ENCODE data around the gene RND2.
"Not testable (repeated sequence)": the region's sequence is repeated elsewhere in the genome, so short reads cannot be mapped to it uniquely, and the experiment has no call there.

The RND2 gene

DNA sequence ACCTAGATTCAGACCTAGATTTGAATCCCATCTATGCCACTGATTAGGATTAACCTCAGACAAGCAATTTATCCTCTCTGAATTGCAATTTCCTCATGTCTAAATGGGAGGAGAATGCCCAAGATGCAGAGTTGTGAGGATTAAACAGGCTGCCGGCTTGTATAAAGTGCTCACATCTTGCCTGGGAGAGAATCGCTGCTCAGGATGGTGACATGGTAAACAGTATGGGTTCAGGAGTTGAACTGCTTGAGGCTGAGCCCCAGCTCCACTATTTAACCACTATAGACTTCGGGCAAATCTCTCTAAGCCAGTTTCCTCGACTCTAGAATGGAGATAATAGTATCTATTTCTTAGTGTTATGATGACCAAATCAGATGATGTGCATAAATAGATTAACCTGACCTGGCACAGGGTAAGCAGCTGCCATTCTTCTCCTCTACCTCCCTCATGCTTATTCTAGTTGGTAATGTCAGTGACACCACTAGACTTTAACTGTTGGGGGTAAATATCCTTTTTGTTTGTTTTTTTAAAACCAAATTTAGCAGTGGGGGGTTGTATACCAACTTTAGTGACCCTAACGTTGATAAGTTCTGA, 27.5 kb upstream of the RND2 start:
- TF ChIP-seq, protein P1, sequence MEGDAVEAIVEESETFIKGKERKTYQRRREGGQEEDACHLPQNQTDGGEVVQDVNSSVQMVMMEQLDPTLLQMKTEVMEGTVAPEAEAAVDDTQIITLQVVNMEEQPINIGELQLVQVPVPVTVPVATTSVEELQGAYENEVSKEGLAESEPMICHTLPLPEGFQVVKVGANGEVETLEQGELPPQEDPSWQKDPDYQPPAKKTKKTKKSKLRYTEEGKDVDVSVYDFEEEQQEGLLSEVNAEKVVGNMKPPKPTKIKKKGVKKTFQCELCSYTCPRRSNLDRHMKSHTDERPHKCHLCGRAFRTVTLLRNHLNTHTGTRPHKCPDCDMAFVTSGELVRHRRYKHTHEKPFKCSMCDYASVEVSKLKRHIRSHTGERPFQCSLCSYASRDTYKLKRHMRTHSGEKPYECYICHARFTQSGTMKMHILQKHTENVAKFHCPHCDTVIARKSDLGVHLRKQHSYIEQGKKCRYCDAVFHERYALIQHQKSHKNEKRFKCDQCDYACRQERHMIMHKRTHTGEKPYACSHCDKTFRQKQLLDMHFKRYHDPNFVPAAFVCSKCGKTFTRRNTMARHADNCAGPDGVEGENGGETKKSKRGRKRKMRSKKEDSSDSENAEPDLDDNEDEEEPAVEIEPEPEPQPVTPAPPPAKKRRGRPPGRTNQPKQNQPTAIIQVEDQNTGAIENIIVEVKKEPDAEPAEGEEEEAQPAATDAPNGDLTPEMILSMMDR (IDR thresholded peaks at IDR 0.05; ENCODE audit: control insufficient read depth, insufficient read depth, low read depth, low read length, missing control alignments), result no peak
- H3K4me3 ChIP-seq (ENCODE audit: control insufficient read depth, low read depth, low read length), result peak overlapping the region; percentile 22
- DNase-seq (ENCODE audit: low read depth), result no peak

DNA sequence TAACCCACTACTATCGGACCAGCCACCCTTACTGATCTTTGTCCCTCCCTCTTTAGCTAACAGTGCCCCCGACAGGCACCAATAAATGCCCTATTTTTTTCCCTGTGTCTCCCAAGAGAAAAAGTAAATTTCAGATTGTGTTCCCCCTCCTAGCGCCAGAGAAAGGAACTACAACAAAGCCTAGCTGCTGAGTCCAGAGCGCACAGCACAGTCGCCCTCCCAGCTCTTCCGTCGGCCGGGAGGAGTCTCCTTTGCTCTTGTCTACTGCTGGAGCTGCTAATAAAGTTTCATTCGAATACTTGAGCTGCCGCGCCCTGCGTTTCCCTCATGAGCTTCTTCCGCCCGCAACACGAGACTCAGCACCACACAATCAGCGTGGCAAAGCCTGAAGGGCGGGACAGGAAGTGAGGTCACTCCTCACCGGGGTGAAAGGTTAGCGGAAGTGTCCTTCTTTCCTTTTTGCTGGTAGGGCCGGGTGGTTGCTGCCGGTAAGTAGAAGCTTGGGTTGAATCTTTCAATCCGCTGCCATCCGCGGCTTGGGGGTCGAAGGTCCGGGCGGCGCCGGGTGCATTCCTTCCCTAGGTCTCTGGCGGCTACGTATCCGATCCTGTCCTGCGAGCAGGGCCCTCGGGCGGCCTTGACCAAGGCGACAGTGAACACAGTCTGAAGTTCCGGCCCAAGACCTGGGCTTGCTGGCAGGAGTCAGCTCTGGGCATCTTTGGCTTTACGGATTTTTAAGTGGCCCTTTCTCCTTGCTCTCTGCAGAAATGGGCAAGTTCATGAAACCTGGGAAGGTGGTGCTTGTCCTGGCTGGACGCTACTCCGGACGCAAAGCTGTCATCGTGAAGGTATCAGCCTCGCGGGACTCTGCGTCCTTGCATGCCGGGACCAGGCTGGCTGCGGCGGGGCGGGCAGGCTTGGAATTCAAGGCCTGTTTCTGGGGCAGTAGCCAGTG, 26.8 kb upstream of the RND2 start, which contains the start of gene RPL27:
RPL27 (plus strand) TSS at position 436 of the 955 bp plus-strand sequence; CDS start at position 768, 332 bp downstream.
- peak within 1 kb of the TSS; percentile 76 for H3K4me3 ChIP-seq (ENCODE audit: control insufficient read depth, low read depth, low read length)
- DNase-seq (ENCODE audit: low read depth), result peak; percentile 100
- TF ChIP-seq, protein P1 (IDR thresholded peaks at IDR 0.05; ENCODE audit: control insufficient read depth, insufficient read depth, low read depth, low read length, missing control alignments), result peak; percentile 79

DNA sequence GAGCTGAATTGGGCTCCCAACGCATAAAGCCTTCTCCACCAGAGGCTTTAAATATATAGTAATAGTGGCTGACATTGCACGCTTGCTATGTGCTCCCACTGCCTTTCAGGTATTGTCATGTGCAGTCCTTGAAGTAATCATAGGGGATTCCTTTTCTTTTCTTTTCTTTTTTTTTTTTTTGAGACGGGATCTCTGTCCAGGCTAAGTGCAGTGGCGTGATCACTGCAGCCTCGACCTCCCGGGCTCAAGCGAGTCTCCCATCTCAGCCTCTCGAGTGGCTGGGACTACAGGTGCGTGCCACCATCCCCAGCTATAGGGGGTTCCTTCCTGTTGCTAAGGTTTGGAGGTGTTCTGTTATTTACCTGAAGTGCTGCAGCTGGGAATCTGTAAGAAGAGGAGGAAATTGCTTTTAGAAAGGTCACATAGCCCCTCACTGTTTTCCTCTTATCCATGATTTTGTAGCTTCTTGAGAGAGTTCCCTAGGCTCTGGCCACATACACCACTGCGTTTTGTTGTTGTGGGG, 26.0 kb upstream of the RND2 start:
- TF ChIP-seq, protein P1 (IDR thresholded peaks at IDR 0.05; ENCODE audit: control insufficient read depth, insufficient read depth, low read depth, low read length, missing control alignments), result no peak
- no peak for DNase-seq (ENCODE audit: low read depth)
- peak overlapping the region; percentile 76 for H3K4me3 ChIP-seq (ENCODE audit: control insufficient read depth, low read depth, low read length)

DNA sequence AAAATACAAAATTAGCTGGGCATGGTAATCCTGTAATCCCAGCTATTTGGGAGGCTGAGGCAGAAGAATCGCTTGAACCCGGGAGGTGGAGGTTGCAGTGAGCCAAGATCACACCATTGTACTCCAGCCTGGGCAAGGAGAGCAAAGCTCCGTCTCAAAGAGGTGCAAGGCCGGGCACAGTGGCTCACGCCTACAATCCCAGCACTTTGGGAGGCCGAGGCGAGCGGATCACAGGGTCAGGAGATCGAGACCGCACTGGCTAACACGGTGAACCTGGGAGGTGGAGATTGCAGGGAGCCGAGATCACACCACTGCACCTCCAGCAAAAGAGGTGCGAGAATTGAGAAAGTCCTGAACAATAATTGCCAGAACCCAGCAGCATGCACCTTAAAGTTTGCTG, 24.1 kb upstream of the RND2 start:
- not testable (repeated sequence) for DNase-seq (ENCODE audit: low read depth); H3K4me3 ChIP-seq (ENCODE audit: control insufficient read depth, low read depth, low read length)

DNA sequence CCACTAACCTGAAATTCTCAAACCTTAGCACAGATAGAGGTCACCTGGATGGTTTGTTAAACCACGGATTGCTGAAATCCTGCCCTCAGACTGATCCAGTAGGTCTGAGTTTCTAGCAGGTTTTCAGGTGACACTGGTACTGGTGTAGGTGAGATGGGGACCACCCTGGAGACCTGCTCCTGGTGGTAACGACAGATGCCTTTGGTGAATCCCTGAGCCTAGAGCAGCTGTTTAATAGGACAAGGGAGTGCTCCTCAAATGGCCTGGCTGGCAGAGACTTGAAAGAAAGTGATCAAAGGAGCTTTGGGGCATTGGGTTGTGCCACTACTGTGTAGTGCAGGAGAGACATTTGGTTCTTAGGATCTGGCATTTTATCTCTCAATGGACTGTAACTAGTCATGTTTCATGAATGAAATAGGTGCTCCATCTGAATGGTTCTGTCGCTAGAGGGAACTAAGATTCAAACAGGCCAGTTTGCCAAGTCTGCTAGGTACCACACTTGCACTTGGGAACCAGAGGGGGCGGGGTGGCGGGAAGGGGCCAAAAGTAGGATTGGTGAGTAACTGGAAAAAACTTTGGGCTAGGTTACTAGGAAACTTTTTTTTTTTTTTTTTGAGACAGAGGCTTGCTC, 21.4 kb upstream of the RND2 start:
- no peak overlapping the region for H3K4me3 ChIP-seq (ENCODE audit: control insufficient read depth, low read depth, low read length)
- TF ChIP-seq, protein P1 (IDR thresholded peaks at IDR 0.05; ENCODE audit: control insufficient read depth, insufficient read depth, low read depth, low read length, missing control alignments), result peak; percentile 10
- no peak for DNase-seq (ENCODE audit: low read depth)

DNA sequence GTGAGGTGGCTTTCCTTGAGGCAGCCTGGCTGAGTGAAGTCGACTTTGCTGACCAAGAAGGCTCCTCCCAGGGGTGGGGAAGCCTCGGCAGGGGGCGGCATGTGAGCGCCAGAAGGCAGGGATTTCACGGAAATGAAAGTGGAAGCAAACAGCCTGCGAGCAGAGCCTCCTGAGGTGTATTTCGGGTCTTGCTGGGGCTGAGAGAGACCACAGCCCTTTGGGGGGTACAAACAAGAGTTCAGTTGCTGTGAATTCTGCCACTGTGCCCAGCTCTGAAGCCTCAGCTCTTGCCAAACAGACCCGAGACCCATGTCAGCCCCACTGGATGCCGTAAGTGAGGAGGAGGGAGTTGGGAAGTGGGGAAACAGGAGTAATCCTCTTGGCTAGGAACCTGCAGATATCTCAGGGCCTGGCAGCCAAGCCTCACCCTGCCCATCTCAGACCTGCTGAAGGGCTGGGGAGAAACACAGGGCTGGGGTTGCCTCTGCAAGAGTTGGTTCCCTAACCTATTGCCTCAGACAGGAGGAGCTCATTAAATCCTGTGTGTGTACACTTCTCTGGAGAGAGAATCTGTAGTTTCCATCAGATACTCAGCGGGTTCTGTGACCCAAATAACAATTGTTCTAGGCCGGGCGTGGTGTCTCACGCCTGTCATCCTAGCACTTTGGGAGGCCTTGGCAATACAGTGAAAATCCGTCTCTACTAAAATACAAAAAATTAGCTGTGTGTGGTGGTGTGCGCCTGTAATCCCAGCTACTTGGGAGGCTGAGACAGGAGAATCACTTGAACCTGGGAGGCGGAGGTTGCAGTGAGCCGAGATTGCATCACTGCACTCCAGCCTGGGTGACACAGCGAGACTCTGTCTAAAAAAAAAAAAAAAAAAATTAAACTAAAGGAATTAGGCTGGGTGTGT, 18.1 kb upstream of the RND2 start, which contains the start of gene IFI35:
IFI35 (plus strand) TSS at position 146 of the 913 bp plus-strand sequence; CDS start at position 310, 164 bp downstream.
- DNase-seq (ENCODE audit: low read depth), result no peak
- TF ChIP-seq, protein P1 (IDR thresholded peaks at IDR 0.05; ENCODE audit: control insufficient read depth, insufficient read depth, low read depth, low read length, missing control alignments), result peak; percentile 24
- H3K4me3 ChIP-seq (ENCODE audit: control insufficient read depth, low read depth, low read length), result peak within 1 kb of the TSS; percentile 81

All from AG09309 (cell line).